ENCODE results near the gene CNTFR.

- TF ChIP-seq HDGF (IDR thresholded peaks at IDR 0.05; ENCODE audit: borderline replicate concordance): no peak
- no peak for TF ChIP-seq ZNF384 (IDR thresholded peaks at IDR 0.05)
- no peak for TF ChIP-seq PKNOX1 (IDR thresholded peaks at IDR 0.05)
- no peak for TF ChIP-seq SP1 (IDR thresholded peaks at IDR 0.05)
- no peak for TF ChIP-seq FOXK2 (IDR thresholded peaks at IDR 0.05)
- no peak for TF ChIP-seq ELF4 (IDR thresholded peaks at IDR 0.05)
- TF ChIP-seq FOXM1 (IDR thresholded peaks at IDR 0.05; ENCODE audit: borderline replicate concordance): no peak
- no peak for TF ChIP-seq TARDBP (IDR thresholded peaks at IDR 0.05)
- TF ChIP-seq BHLHE40 (IDR thresholded peaks at IDR 0.05; ENCODE audit: borderline replicate concordance): no peak
Observed at GRCh38 chr9:34577400-34578240, 11.9 kb downstream of the CNTFR start.
